Prostate gland (tissue), 2 donors: Measurements from ENCODE around the gene ADAP1. TPM values are rescaled to one million over a fixed set of nuclear protein-coding genes. Genes with fewer than 3 reads are reported as not detected.

ENCODE experiments used
- DNase-seq: peaks from one replicate; pipeline ENCODE4 v3.0.0-alpha.2; 2019; ENCODE audit warnings: low spot score
- H3K27ac ChIP-seq, 2 donors: fragments of 200-600 bp; sonication (generic); 2 replicates each; pipeline ENCODE4 v1.5.1; 2017 to 2019
- H3K27me3 ChIP-seq: fragments of 200-600 bp; sonication (generic); replicated peaks from 2 replicates; pipeline ENCODE4 v1.5.1; 2019; ENCODE audit not compliant: insufficient read depth
- H3K36me3 ChIP-seq, 2 donors: fragments of 200-600 bp; sonication (generic); 1 replicate in 1 of 2; 2 replicates in 1 of 2; pipeline versions ENCODE4 v1.5.1 to v1.8.1; 2017 to 2019
- H3K4me1 ChIP-seq: fragments of 200-600 bp; sonication (generic); replicated peaks from 2 replicates; pipeline ENCODE4 v1.5.1; 2019
- H3K4me3 ChIP-seq, 2 donors: fragments of 200-600 bp; sonication (generic); 2 replicates each; pipeline ENCODE4 v1.5.1; 2017 to 2019
- H3K9me3 ChIP-seq: fragments of 200-600 bp; sonication (generic); 2 replicates; pipeline ENCODE4 v1.5.1; 2017
- POLR2A ChIP-seq: fragments of 450-650 bp; IDR thresholded peaks from one replicate; pipeline ENCODE4 v1.6.1; 2016; ENCODE audit warnings: antibody characterized with exemption, mild to moderate bottlenecking
- POLR2AphosphoS5 ChIP-seq: sonication (generic); formaldehyde crosslinking; IDR thresholded peaks from one replicate; pipeline ENCODE4 v1.6.1; 2017; ENCODE audit warnings: antibody characterized with exemption
- WGBS: methylation state at CpG from one replicate; pipeline ENCODE4 v1.1.5; 2018; 5-methylcytosine and 5-hydroxymethylcytosine counted together
- intact Hi-C: fragments of 100-400 bp; cut with DNase I; formaldehyde crosslinking; loops from one replicate; pipeline ENCODE4 v1.14.2; 2022
- total RNA-seq, 2 donors: library from RNA; depleted of rRNA; stranded (reverse); fragments of >200 nt; gene quantifications; one replicate each; pipeline ENCODE4 v1.1.0, GENCODE V29; 2016
- TF ChIP-seq, protein P1 (sequence below), 4 experiments: fragments of 200-600 bp in 2 of 4; fragments of 450-650 bp in 2 of 4; sonication (generic) in 2 of 4; IDR thresholded peaks; 1 replicate in 3 of 4; 2 replicates in 1 of 4; pipeline ENCODE4 v1.5.1; 2016 to 2019; ENCODE audit warnings: antibody characterized with exemption in 4 of 4, mild to moderate bottlenecking in 2 of 4, moderate library complexity in 2 of 4

Gene ADAP1
- total RNA-seq, 2 donors from 2014 or later = 5.9 to 8.3 TPM

DNA sequence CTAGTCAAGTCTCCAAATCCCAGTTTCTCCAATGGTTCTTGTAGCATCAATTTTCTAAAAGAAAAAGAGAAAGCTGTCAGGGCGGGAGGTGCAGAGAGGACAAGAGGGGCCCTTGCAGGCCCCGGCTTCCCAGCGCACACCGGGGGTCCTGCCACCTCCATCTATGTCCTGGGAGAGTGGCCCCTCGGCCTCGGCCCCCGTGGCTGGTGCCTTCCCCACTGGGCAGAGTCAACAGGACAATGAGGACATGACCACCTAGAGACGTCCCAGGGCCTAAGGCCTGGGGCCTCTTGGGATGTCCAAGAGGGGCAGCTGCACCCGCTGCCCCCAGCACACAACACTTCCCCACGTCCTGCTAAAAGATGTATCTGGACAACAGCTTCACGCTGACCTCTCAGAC is 14.9 kb upstream of the ADAP1 start:
- TF ChIP-seq POLR2A = no peak
- TF ChIP-seq POLR2AphosphoS5 = no peak
- TF ChIP-seq, protein P1, sequence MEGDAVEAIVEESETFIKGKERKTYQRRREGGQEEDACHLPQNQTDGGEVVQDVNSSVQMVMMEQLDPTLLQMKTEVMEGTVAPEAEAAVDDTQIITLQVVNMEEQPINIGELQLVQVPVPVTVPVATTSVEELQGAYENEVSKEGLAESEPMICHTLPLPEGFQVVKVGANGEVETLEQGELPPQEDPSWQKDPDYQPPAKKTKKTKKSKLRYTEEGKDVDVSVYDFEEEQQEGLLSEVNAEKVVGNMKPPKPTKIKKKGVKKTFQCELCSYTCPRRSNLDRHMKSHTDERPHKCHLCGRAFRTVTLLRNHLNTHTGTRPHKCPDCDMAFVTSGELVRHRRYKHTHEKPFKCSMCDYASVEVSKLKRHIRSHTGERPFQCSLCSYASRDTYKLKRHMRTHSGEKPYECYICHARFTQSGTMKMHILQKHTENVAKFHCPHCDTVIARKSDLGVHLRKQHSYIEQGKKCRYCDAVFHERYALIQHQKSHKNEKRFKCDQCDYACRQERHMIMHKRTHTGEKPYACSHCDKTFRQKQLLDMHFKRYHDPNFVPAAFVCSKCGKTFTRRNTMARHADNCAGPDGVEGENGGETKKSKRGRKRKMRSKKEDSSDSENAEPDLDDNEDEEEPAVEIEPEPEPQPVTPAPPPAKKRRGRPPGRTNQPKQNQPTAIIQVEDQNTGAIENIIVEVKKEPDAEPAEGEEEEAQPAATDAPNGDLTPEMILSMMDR (IDR thresholded peaks at IDR 0.05) = no peak
- Histone ChIP-seq H3K4me1 (peaks cover 5% of the 10 kb centered on the region), H3K9me3 (no peaks in the 10 kb centered on the region), H3K36me3 (peaks cover 0 to 8% of the 10 kb centered on the region in 2 donors), H3K4me3 (no peak overlapping the region), H3K27me3 (no peaks in the 10 kb centered on the region), H3K27ac (no peak overlapping the region)
- intact Hi-C loops = no loop called here
- no peak for DNase-seq
- 83% methylated on average over 11 of the region's 11 CpGs for WGBS

DNA sequence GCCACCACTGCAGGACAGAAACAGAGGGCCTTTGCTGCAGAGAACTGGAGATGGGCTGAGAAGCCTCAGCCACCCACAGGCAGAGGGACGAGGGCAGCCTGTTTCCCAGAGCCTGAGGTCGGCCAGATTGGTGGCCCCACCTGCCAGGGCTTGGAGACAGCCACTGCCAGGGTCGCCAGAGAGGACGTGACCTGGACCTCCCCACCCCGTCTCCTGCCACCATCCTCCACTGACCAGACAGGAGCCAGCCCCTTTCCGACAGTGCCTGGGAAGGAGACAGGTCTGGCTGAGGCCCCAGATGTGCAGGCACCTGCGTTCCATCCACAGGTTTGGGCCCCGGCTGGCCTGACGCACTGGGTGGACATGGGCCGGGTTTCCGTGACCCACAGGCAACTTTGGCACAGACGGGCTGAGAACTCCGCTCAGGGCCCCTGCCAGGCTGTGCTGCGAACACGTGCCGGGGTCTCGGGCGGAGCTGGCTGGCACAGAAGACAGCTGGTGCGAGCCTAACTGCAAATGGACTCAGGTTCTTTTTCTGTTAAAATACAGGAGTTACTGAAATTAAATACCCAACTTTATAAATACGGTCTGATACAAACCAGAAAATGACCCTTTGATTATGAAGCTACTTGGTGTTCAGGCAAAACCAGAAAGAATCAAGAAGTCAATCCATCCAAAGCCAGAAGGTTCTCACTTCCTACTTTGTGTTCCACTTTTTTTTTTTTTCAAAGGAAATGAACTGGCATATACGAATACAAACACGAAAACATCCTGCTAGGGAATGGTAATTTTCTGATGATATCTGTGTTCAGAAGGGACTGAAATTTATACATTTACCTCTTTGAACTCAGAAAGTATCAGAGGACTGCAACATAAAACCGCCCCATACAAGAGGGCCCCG is 14.0 kb upstream of the ADAP1 start:
- H3K36me3 ChIP-seq = peaks cover 0 to 8% of the 10 kb centered on the region in 2 donors
- TF ChIP-seq POLR2A (no peak), POLR2AphosphoS5 (no peak)
- TF ChIP-seq, protein P1 (IDR thresholded peaks at IDR 0.05) = no peak
- H3K9me3 ChIP-seq = no peaks in the 10 kb centered on the region
- H3K4me3 ChIP-seq = no peak overlapping the region
- H3K27ac ChIP-seq = no peak overlapping the region
- peaks cover 1% of the 10 kb centered on the region for H3K4me1 ChIP-seq
- H3K27me3 ChIP-seq = no peaks in the 10 kb centered on the region
- 89% methylated on average over 24 of the region's 24 CpGs for WGBS
- intact Hi-C loops = no loop called here
- no peak for DNase-seq

GRCh38 chr7:967361-968082 is 13.0 kb upstream of the ADAP1 start:
- no peak overlapping the region for H3K27ac ChIP-seq
- WGBS = 90% methylated on average over 39 of the region's 39 CpGs
- H3K36me3 ChIP-seq = peaks cover 0 to 2% of the 10 kb centered on the region in 2 donors

GRCh38 chr7:966291-967069 is 12.0 kb upstream of the ADAP1 start:
- Histone ChIP-seq H3K27me3 (no peaks in the 10 kb centered on the region), H3K27ac (no peak overlapping the region), H3K9me3 (no peaks in the 10 kb centered on the region), H3K4me1 (no peaks in the 10 kb centered on the region), H3K36me3 (no peaks in the 10 kb centered on the region), H3K4me3 (no peak overlapping the region)
- WGBS = 79% methylated on average over 22 of the region's 22 CpGs
- DNase-seq = no peak
- intact Hi-C loops = no loop called here
- TF ChIP-seq POLR2A = no peak

More at GRCh38 chr7:967361-968082, 13.0 kb upstream of the ADAP1 start:
- Histone ChIP-seq H3K4me3 (no peak overlapping the region), H3K4me1 (no peaks in the 10 kb centered on the region), H3K9me3 (no peaks in the 10 kb centered on the region), H3K27me3 (no peaks in the 10 kb centered on the region)
- DNase-seq = no peak
- intact Hi-C loops = no loop called here
- TF ChIP-seq POLR2AphosphoS5 (no peak), POLR2A (no peak)
- TF ChIP-seq, protein P1 (IDR thresholded peaks at IDR 0.05) = no peak
